ENCODE results near the gene SLC4A3.

SLC4A3 gene

GRCh38 chr2:219612577-219613286 is 14.7 kb upstream of the SLC4A3 start:
- POLR2A ChIA-PET = no interaction called here

GRCh38 chr2:219613461-219614070 is 13.9 kb upstream of the SLC4A3 start:
- CTCF ChIA-PET = no interaction called here
- no peaks in the 10 kb centered on the region for H3K27me3 ChIP-seq (replicated peaks in 2 of 5; ENCODE audit: control insufficient read depth in 4 of 5, insufficient read depth in 5 of 5, low read length in 4 of 5)
- peaks cover 0 to 11% (median 7%) of the 10 kb centered on the region in 4 experiments for H3K4me1 ChIP-seq (ENCODE audit: control extremely low read depth in 1 of 4, control insufficient read depth in 4 of 4, insufficient read depth in 4 of 4, low read length in 3 of 4)
- no peak overlapping the region for H3K27ac ChIP-seq (ENCODE audit: insufficient read depth in 1 of 2, low read depth in 1 of 2, low read length in 2 of 2, poor library complexity in 1 of 2, severe bottlenecking in 2 of 2)
- no peak for DNase-seq
- peaks cover 7 to 56% (median 39%) of the 10 kb centered on the region in 4 experiments for H3K36me3 ChIP-seq (ENCODE audit: control insufficient read depth in 4 of 4, insufficient read depth in 4 of 4, low read length in 3 of 4)
- WGBS (ENCODE audit: insufficient coverage) = 100% methylated on average over 3 of the region's 11 CpGs
- H3K4me3 ChIP-seq (ENCODE audit: control insufficient read depth in 1 of 7, extremely low read depth in 1 of 7, insufficient read depth in 4 of 7, low read depth in 2 of 7, low read length in 6 of 7) = no peak overlapping the region
- H3K9me3 ChIP-seq (ENCODE audit: control extremely low read depth in 1 of 5, control insufficient read depth in 4 of 5, insufficient read depth in 2 of 5, low read depth in 1 of 5, low read length in 4 of 5) = no peaks in the 10 kb centered on the region
- POLR2A ChIA-PET = interaction anchor here (0.6 kb wide), 1 partner anchor 1387 kb away, joined by 3 read pairs; no protein-coding TSS in a partner anchor

More at GRCh38 chr2:219612577-219613286, 14.7 kb upstream of the SLC4A3 start:
- no peaks in the 10 kb centered on the region for H3K9me3 ChIP-seq (ENCODE audit: control extremely low read depth in 1 of 5, control insufficient read depth in 4 of 5, insufficient read depth in 2 of 5, low read depth in 1 of 5, low read length in 4 of 5)
- peak; percentile 26 to 87 (median 74) for DNase-seq
- peaks cover 7 to 65% (median 45%) of the 10 kb centered on the region in 4 experiments for H3K36me3 ChIP-seq (ENCODE audit: control insufficient read depth in 4 of 4, insufficient read depth in 4 of 4, low read length in 3 of 4)
- no peak overlapping the region for H3K4me3 ChIP-seq (ENCODE audit: control insufficient read depth in 1 of 7, extremely low read depth in 1 of 7, insufficient read depth in 4 of 7, low read depth in 2 of 7, low read length in 6 of 7)
- no peak overlapping the region for H3K27ac ChIP-seq (ENCODE audit: insufficient read depth in 1 of 2, low read depth in 1 of 2, low read length in 2 of 2, poor library complexity in 1 of 2, severe bottlenecking in 2 of 2)
- peaks cover 0 to 16% (median 10%) of the 10 kb centered on the region in 4 experiments for H3K4me1 ChIP-seq (ENCODE audit: control extremely low read depth in 1 of 4, control insufficient read depth in 4 of 4, insufficient read depth in 4 of 4, low read length in 3 of 4)
- CTCF ChIA-PET = interaction anchor here (0.7 to 1.4 kb wide), 2 partner anchors 19 to 71 kb away, joined by 3 to 5 read pairs; no protein-coding TSS in a partner anchor
- no peaks in the 10 kb centered on the region for H3K27me3 ChIP-seq (replicated peaks in 2 of 5; ENCODE audit: control insufficient read depth in 4 of 5, insufficient read depth in 5 of 5, low read length in 4 of 5)
- 87% methylated on average over 9 of the region's 15 CpGs for WGBS (ENCODE audit: insufficient coverage)

- ChIA-PET CTCF (interaction anchor here (0.6 kb wide), 1 partner anchor 222 kb away, joined by 4 read pairs; no protein-coding TSS in a partner anchor), POLR2A (no interaction called here)
- H3K27ac ChIP-seq (ENCODE audit: insufficient read depth in 1 of 2, low read depth in 1 of 2, low read length in 2 of 2, poor library complexity in 1 of 2, severe bottlenecking in 2 of 2) = no peak overlapping the region
- DNase-seq = no peak
- H3K9me3 ChIP-seq (ENCODE audit: control extremely low read depth in 1 of 5, control insufficient read depth in 4 of 5, insufficient read depth in 2 of 5, low read depth in 1 of 5, low read length in 4 of 5) = no peaks in the 10 kb centered on the region
- H3K4me1 ChIP-seq (ENCODE audit: control extremely low read depth in 1 of 4, control insufficient read depth in 4 of 4, insufficient read depth in 4 of 4, low read length in 3 of 4) = peaks cover 0 to 11% (median 7%) of the 10 kb centered on the region in 4 experiments
- no peaks in the 10 kb centered on the region for H3K27me3 ChIP-seq (replicated peaks in 2 of 5; ENCODE audit: control insufficient read depth in 4 of 5, insufficient read depth in 5 of 5, low read length in 4 of 5)
- no peak overlapping the region for H3K4me3 ChIP-seq (ENCODE audit: control insufficient read depth in 1 of 7, extremely low read depth in 1 of 7, insufficient read depth in 4 of 7, low read depth in 2 of 7, low read length in 6 of 7)
- H3K36me3 ChIP-seq (ENCODE audit: control insufficient read depth in 4 of 4, insufficient read depth in 4 of 4, low read length in 3 of 4) = peaks cover 7 to 49% (median 34%) of the 10 kb centered on the region in 4 experiments
- WGBS (ENCODE audit: insufficient coverage) = 96% methylated on average over 9 of the region's 11 CpGs
These were observed 13.2 kb upstream of the SLC4A3 start for GRCh38 chr2:219614076-219614860.

GRCh38 chr2:219615036-219615435 is 12.4 kb upstream of the SLC4A3 start:
- Histone ChIP-seq H3K36me3 (ENCODE audit: control insufficient read depth in 4 of 4, insufficient read depth in 4 of 4, low read length in 3 of 4) (peaks cover 7 to 42% (median 30%) of the 10 kb centered on the region in 4 experiments), H3K4me1 (ENCODE audit: control extremely low read depth in 1 of 4, control insufficient read depth in 4 of 4, insufficient read depth in 4 of 4, low read length in 3 of 4) (peaks cover 0 to 11% (median 7%) of the 10 kb centered on the region in 4 experiments), H3K4me3 (ENCODE audit: control insufficient read depth in 1 of 7, extremely low read depth in 1 of 7, insufficient read depth in 4 of 7, low read depth in 2 of 7, low read length in 6 of 7) (no peak overlapping the region), H3K27me3 (replicated peaks in 2 of 5; ENCODE audit: control insufficient read depth in 4 of 5, insufficient read depth in 5 of 5, low read length in 4 of 5) (no peaks in the 10 kb centered on the region), H3K9me3 (ENCODE audit: control extremely low read depth in 1 of 5, control insufficient read depth in 4 of 5, insufficient read depth in 2 of 5, low read depth in 1 of 5, low read length in 4 of 5) (no peaks in the 10 kb centered on the region), H3K27ac (ENCODE audit: insufficient read depth in 1 of 2, low read depth in 1 of 2, low read length in 2 of 2, poor library complexity in 1 of 2, severe bottlenecking in 2 of 2) (no peak overlapping the region)
- ChIA-PET POLR2A (interaction anchor here (1.0 kb wide), 1 partner anchor 12 kb away, joined by 3 read pairs; no protein-coding TSS in a partner anchor), CTCF (interaction anchor here (1.6 to 2.7 kb wide), 2 partner anchors 13 to 27 kb away, joined by 4 to 8 read pairs; no protein-coding TSS in a partner anchor)
- DNase-seq = no peak
- 97% methylated on average over 11 of the region's 11 CpGs for WGBS (ENCODE audit: insufficient coverage)

GRCh38 chr2:219615894-219616293 is 11.5 kb upstream of the SLC4A3 start:
- no peak for DNase-seq
- Histone ChIP-seq H3K36me3 (ENCODE audit: control insufficient read depth in 4 of 4, insufficient read depth in 4 of 4, low read length in 3 of 4) (peaks cover 7 to 36% (median 28%) of the 10 kb centered on the region in 4 experiments), H3K27me3 (replicated peaks in 2 of 5; ENCODE audit: control insufficient read depth in 4 of 5, insufficient read depth in 5 of 5, low read length in 4 of 5) (no peaks in the 10 kb centered on the region), H3K4me3 (ENCODE audit: control insufficient read depth in 1 of 7, extremely low read depth in 1 of 7, insufficient read depth in 4 of 7, low read depth in 2 of 7, low read length in 6 of 7) (no peak overlapping the region), H3K27ac (ENCODE audit: insufficient read depth in 1 of 2, low read depth in 1 of 2, low read length in 2 of 2, poor library complexity in 1 of 2, severe bottlenecking in 2 of 2) (no peak overlapping the region), H3K4me1 (ENCODE audit: control extremely low read depth in 1 of 4, control insufficient read depth in 4 of 4, insufficient read depth in 4 of 4, low read length in 3 of 4) (peaks cover 0 to 11% (median 7%) of the 10 kb centered on the region in 4 experiments), H3K9me3 (ENCODE audit: control extremely low read depth in 1 of 5, control insufficient read depth in 4 of 5, insufficient read depth in 2 of 5, low read depth in 1 of 5, low read length in 4 of 5) (no peaks in the 10 kb centered on the region)
- WGBS (ENCODE audit: insufficient coverage) = 97% methylated on average over 11 of the region's 12 CpGs
- POLR2A ChIA-PET = interaction anchor here (1.0 kb wide), 1 partner anchor 13 kb away, joined by 3 read pairs; no protein-coding TSS in a partner anchor
- CTCF ChIA-PET = interaction anchor here (1.3 to 2.7 kb wide), 3 partner anchors 14 to 26 kb away, joined by 4 to 8 read pairs (median 4); no protein-coding TSS in a partner anchor

- no peaks in the 10 kb centered on the region for H3K27me3 ChIP-seq (replicated peaks in 2 of 5; ENCODE audit: control insufficient read depth in 4 of 5, insufficient read depth in 5 of 5, low read length in 4 of 5)
- peaks cover 7 to 31% (median 25%) of the 10 kb centered on the region in 4 experiments for H3K36me3 ChIP-seq (ENCODE audit: control insufficient read depth in 4 of 4, insufficient read depth in 4 of 4, low read length in 3 of 4)
- POLR2A ChIA-PET = no interaction called here
- H3K4me3 ChIP-seq (ENCODE audit: control insufficient read depth in 1 of 7, extremely low read depth in 1 of 7, insufficient read depth in 4 of 7, low read depth in 2 of 7, low read length in 6 of 7) = no peak overlapping the region
- CTCF ChIA-PET = interaction anchor here (1.1 to 2.7 kb wide), 4 partner anchors 14 to 122 kb away, joined by 3 to 8 read pairs (median 4); no protein-coding TSS in a partner anchor
- WGBS (ENCODE audit: insufficient coverage) = 100% methylated on average over 1 of the region's 4 CpGs
- H3K9me3 ChIP-seq (ENCODE audit: control extremely low read depth in 1 of 5, control insufficient read depth in 4 of 5, insufficient read depth in 2 of 5, low read depth in 1 of 5, low read length in 4 of 5) = no peaks in the 10 kb centered on the region
- H3K4me1 ChIP-seq (ENCODE audit: control extremely low read depth in 1 of 4, control insufficient read depth in 4 of 4, insufficient read depth in 4 of 4, low read length in 3 of 4) = peaks cover 0 to 11% (median 7%) of the 10 kb centered on the region in 4 experiments
- H3K27ac ChIP-seq (ENCODE audit: insufficient read depth in 1 of 2, low read depth in 1 of 2, low read length in 2 of 2, poor library complexity in 1 of 2, severe bottlenecking in 2 of 2) = no peak overlapping the region
- DNase-seq = no peak
These were observed 10.9 kb upstream of the SLC4A3 start for GRCh38 chr2:219616550-219616949.
